Hematopoietic multipotent progenitor cell treated with erythropoietin and hydrocortisone succinate and interleukin-3 and kit ligand, for 6 days (in vitro differentiated cells): Measurements from ENCODE around the gene THAP7.

Source experiments
- DNase-seq: peaks from one replicate; pipeline ENCODE4 v3.0.0-alpha.2; 2015

Gene THAP7

GRCh38 chr22:21030621-21031544 lies 29.0 kb upstream of the THAP7 start:
- DNase-seq, result no peak

GRCh38 chr22:21030032-21030431 lies 28.1 kb upstream of the THAP7 start:
- no peak for DNase-seq

GRCh38 chr22:21029486-21030025 lies 27.6 kb upstream of the THAP7 start:
- DNase-seq, result no peak

GRCh38 chr22:21028277-21029251 lies 26.6 kb upstream of the THAP7 start:
- no peak for DNase-seq

GRCh38 chr22:21026783-21027692 lies 25.1 kb upstream of the THAP7 start:
- DNase-seq, result no peak

- no peak for DNase-seq
Measured at GRCh38 chr22:21025763-21026755, 24.1 kb upstream of the THAP7 start.

GRCh38 chr22:21025266-21025665 lies 23.3 kb upstream of the THAP7 start:
- no peak for DNase-seq

- no peak for DNase-seq
Measured at GRCh38 chr22:21022955-21023614, 21.2 kb upstream of the THAP7 start.

- no peak for DNase-seq
Measured at GRCh38 chr22:21022507-21022906, 20.6 kb upstream of the THAP7 start.

- peak; percentile 67 for DNase-seq
Measured at GRCh38 chr22:21020802-21021429, 19.0 kb upstream of the THAP7 start.

- no peak for DNase-seq
Measured at GRCh38 chr22:21018314-21018713, 16.4 kb upstream of the THAP7 start.

GRCh38 chr22:21016644-21017420 lies 14.9 kb upstream of the THAP7 start:
- DNase-seq, result no peak

GRCh38 chr22:21015466-21016006 lies 13.6 kb upstream of the THAP7 start:
- DNase-seq, result no peak

GRCh38 chr22:21014726-21015465 lies 13.0 kb upstream of the THAP7 start, which contains the start of gene P2RX6:
P2RX6 (plus strand) TSS chr22:21015165; CDS start chr22:21015175, 10 bp downstream.
- peak; percentile 88 for DNase-seq

GRCh38 chr22:21014202-21014725 lies 12.3 kb upstream of the THAP7 start:
- DNase-seq, result peak; percentile 96

GRCh38 chr22:21013657-21014201 lies 11.8 kb upstream of the THAP7 start:
- no peak for DNase-seq
